SHP77 (cell line): ENCODE measurements around the gene MS4A15.

ENCODE experiments used
- DNase-seq, 2 experiments: peaks; one replicate each; lab custom pipeline; 2025; lab: John Stamatoyannopoulos, UW

The MS4A15 gene

DNA sequence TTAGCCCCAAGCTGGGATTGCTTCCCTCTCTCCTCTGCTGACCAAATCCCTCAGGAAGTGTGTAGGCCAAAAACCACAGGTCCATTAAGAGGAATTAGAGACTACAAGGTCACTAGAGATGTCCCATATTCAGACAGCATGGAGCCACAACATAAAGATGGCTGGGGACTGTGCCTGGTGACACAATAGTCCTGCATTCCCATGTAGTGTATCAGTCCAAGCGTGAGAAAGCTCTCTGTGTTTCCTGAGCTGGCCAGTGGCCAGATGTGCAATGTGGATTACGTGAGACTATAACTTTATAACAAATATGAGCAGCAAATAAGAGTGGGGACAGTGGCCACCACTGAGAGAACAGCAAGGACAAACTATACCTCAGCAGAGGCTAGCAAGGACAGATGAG is 20.9 kb downstream of the MS4A15 start:
- no peak for DNase-seq

- DNase-seq: no peak
These were observed 23.4 kb downstream of the MS4A15 start for GRCh38 chr11:60780065-60780464.

GRCh38 chr11:60780774-60781173 is 24.1 kb downstream of the MS4A15 start:
- no peak for DNase-seq

- no peak for DNase-seq
These were observed 24.8 kb downstream of the MS4A15 start for GRCh38 chr11:60781286-60781980.

DNA sequence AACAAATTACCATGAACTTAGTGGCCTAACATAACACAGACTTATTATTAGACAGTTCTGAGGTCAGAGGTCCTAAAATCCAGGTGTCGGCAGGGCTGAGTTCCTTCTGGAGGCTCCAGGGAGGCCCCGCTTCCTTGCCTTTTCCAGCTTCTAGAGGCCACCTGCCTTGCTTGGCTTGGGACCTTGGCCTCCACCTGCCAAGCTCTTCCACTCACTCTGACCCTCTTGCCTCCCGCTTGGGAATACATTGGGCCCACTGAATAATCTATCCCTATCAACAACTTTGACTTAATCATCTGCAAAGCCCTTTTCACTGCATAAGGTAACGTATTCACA is 25.3 kb downstream of the MS4A15 start:
- DNase-seq: no peak

DNA sequence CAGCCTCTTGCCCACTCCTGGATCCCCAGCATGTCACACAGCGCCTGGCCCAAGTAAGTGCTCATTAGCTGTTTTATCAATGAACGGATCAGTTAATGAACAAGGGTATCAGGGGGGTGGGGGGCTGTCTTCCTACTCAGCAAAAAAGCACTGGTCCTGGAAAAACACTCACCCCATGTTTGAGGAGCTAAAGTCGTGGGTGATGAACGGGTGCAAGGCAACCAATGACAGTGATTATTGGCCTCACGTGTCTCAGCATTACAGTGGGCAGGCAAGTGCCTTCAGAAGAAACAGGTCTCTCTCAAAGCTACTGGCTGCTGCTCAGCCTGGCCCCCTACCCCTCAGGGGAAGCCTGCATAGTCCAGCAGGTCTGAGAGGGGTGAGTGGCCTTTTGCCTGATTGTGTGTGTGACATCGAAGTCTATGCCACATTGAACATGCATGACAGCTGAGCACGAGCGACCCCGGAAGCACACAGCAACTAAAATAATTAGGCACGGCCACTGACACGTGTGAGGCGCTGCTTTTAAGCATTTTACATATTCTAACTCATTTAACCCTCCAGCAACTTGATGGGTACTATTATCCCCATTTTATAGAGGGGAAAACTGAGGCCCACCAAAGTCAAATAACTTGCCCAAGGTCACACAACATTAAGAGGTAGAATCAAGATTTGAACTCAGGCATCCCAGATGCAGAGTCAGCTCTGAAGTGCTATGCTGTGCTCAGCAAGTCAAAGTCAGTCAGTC is 25.9 kb downstream of the MS4A15 start:
- no peak for DNase-seq

DNA sequence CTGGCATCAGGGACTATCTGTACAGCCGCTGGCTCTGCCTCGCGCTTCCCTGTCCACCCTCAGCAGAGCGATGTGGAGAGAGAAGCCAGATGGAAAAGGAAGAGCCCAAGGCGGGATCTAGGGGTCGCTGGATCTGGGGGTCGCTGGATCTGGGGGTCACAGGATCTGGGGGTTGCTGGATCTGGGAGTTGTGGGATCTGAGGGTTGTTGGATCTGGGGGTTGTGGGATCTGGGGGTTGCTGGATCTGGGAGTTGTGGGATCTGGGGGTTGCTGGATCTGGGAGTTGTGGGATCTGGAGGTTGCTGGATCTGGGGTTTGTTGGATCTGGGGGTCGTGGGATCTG is 26.4 kb downstream of the MS4A15 start:
- no peak for DNase-seq

- no peak for DNase-seq
These were observed 27.2 kb downstream of the MS4A15 start for GRCh38 chr11:60783911-60784310.

DNA sequence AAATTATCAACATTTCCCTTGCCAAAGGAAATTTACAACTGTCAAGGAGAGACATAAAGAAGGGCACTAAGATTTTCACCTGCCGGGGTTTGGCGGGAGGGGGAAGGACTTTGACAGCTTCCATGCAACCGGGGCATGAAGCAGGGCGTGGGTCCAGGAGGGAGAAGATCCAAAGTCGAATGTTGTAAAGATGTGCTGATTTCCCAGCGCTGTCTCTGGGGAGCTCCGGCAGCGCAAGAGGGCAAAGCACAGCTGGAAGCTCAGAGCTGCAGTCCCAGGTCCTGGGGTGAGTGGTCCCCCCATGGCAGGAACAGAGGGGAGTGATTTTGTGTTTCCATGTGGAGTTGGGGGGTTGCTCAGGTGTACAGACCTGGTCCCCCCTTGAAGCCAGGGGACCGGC is 28.5 kb downstream of the MS4A15 start, which contains the start of gene MS4A10:
Gene MS4A10, plus strand, starts transcription at position 198 of the 400 bp plus-strand sequence. CDS start 5,003 bp downstream, outside the sequence.
- no peak for DNase-seq

- DNase-seq: no peak
These were observed 29.2 kb downstream of the MS4A15 start for GRCh38 chr11:60785806-60786361.

DNA sequence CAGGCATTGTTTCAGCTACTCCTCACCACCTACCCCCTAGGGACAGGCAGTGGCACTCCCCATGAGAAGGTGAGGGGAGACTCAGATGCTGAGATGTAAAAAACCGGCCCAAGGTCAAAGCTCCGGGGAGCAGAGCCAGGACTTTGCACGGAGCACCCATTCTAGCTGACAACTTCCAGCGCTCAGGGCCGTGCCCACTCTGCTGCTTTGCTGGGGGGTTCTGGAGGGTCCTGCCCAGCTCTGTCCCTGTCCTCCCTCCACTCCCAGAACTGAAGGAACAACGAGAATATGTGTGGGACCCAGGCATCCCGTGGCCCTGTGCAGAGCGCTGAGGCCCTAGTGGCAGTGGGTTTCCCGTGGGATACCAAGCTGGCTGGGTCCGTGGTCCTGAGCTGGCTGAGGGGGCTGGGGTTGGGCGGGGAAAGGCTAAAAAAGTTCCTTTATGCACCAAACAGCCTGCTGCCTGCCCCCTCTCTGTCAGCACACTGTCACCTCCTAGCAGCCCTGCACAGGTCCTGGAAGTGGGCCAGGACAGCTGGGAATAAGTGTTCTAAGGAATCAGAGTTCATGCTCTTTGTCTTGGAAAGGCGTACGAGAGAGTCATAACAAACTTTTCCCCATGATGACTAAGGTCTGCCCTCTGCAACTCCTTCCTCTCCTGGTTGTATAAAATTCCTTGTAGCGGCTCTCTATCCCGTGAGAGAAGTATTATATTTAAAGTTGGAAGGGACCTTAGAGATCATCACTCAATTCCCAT is 30.3 kb downstream of the MS4A15 start:
- DNase-seq: no peak

GRCh38 chr11:60788401-60789125 is 31.9 kb downstream of the MS4A15 start:
- no peak for DNase-seq

DNA sequence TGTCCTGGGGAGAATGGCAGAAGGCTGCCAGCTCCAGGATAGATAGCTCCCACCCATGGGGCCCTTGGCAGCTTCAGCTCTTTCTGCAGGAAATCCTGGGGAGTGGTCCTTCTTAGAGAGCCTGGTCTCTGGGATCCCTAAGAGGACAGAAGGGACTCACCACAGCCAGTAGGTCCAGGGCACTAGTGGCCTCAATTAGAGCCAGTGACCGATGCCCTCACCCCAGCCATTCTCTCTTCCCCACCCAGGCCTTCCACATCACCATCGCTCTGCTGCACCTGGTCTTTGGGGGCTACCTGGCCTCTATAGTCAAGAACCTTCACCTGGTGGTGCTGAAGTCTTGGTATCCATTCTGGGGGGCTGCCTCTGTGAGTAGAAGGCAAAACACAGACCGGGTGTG is 34.1 kb downstream of the MS4A15 start:
- no peak for DNase-seq

GRCh38 chr11:60791153-60791933 is 34.7 kb downstream of the MS4A15 start:
- DNase-seq: no peak

DNA sequence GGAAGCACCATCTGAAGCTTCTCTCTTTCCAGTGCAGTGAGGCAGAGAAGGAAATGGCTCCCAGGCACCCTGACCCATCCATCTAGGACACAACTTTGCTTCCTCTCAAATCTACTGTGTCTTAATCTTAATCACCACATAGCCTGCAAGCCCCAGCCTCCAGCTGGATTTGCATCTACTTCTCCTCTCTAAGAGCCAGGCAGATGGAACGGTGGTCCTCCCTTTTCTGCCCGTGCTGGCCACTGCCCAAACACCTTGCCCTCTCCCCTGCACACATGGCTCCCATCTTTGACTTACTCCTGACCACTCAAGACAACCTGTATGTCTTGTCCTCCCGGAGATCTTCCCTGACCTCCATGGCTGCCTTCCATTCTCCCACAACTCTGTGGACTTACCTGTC is 35.9 kb downstream of the MS4A15 start:
- no peak for DNase-seq

GRCh38 chr11:60795291-60795690 is 38.6 kb downstream of the MS4A15 start:
- no peak for DNase-seq

DNA sequence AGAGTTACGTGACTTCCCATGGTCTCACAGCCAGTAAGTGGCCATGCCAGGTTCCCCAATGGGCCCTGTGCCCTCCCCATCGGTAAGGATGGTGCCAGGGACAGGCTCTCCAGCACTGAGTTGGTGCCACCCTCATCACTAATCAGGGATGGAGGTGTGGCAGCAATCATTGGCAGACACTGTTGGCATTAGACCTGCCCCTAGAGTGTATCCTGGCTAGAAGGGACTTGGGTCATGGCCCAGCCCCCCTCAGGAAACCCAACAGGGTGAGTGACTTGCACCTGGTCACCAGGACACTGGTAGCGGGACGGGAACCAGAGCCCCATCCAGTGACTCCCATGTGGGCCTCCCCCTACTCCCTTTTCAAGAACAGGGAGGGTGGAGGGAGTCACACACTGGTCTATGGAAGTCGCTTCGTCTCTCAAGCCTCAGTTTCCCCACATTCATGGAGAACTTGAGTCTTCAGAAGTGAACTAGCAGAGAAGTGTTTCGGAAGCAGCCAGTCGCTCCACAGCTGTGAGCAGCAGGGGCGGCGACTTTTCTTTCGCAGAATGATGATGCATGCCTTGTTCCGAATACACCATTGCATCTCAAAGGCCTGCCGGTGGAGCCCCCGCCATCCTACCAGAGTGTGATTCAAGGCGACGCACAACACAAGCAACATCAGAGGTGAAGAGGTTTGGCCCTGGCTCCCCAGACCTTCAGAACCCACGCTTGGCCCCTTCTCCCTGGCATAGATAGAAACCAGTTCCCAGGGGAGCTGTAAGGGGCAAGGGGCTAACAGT is 41.4 kb downstream of the MS4A15 start:
- DNase-seq: no peak

- no peak for DNase-seq
These were observed 42.0 kb downstream of the MS4A15 start for GRCh38 chr11:60798631-60799030.

DNA sequence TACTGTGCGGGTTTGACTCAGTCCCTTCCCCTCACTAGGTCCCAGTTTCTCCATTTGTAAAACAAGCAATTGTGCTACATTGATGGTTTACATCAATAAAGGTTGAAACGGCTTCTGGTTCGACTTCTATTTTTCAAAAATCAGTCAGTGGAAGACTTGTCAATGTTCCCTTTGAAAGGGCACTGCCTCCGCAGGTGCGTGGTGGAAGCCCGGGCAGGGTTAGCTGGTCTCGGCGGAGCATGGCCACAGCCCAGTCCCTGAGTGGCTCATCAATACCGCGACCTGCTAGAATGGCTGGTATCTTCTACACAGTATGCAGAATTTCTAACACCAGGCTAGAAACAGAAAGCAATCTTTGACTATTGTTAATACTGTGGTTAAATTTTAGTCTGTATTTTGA is 44.5 kb downstream of the MS4A15 start:
- DNase-seq: no peak

DNA sequence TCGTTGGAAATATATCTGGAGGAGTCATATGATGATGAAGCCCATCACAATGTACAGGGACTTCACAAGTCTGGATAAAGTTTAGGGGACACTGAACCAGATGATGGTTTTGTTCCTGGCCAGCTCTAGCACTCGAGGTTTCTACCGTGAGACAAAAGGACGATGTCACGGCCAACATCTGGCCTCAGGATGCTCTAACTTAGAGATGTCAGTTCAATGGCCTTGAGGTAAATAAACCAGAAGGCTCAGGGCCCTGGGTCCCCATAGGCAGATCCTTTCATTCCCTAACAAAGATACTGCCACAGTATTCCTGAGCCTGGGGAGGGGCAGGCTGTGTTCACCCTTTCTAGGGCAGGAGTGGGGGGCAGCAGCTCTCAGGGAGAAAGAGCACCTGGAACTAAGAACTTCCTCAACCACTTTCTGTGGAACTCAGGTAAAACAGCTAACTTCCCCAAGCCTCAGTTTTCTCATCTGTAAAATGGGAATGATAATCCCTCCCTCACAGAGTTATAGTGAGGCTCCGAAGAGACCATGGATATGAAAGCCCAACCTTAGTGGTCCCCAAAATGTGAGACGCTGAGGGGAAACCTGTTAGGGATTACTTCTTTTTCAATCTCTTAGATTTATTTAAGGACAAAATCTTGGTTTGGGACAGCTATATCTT is 46.7 kb downstream of the MS4A15 start:
- no peak for DNase-seq
